ENCODE measurements around the gene DPCD.

Gene DPCD

GRCh38 chr10:101609481-101609880 is 21.4 kb downstream of the DPCD start:
- no peak for DNase-seq
- Histone ChIP-seq H3K27me3 (no peaks in the 10 kb centered on the region), H3K4me3 (ENCODE audit: low read depth, low read length) (no peak overlapping the region), H3K4me1 (no peaks in the 10 kb centered on the region), H3K36me3 (peaks cover 3% of the 10 kb centered on the region; the same call in 1 of the 2 replicates), H3K9me3 (no peaks in the 10 kb centered on the region)
- TF ChIP-seq, protein P1, sequence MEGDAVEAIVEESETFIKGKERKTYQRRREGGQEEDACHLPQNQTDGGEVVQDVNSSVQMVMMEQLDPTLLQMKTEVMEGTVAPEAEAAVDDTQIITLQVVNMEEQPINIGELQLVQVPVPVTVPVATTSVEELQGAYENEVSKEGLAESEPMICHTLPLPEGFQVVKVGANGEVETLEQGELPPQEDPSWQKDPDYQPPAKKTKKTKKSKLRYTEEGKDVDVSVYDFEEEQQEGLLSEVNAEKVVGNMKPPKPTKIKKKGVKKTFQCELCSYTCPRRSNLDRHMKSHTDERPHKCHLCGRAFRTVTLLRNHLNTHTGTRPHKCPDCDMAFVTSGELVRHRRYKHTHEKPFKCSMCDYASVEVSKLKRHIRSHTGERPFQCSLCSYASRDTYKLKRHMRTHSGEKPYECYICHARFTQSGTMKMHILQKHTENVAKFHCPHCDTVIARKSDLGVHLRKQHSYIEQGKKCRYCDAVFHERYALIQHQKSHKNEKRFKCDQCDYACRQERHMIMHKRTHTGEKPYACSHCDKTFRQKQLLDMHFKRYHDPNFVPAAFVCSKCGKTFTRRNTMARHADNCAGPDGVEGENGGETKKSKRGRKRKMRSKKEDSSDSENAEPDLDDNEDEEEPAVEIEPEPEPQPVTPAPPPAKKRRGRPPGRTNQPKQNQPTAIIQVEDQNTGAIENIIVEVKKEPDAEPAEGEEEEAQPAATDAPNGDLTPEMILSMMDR (IDR thresholded peaks at IDR 0.05; ENCODE audit: low read depth, low read length) = no peak

- H3K4me3 ChIP-seq (ENCODE audit: low read depth, low read length) = no peak overlapping the region
- no peaks in the 10 kb centered on the region for H3K9me3 ChIP-seq
- H3K4me1 ChIP-seq = 0 out of 2 replicates have a peak, but pooled peaks cover 1% of the 10 kb centered on the region
- no peak for DNase-seq
- peaks cover 3% of the 10 kb centered on the region; the same call in 1 of the 2 replicates for H3K36me3 ChIP-seq
- TF ChIP-seq, protein P1 (IDR thresholded peaks at IDR 0.05; ENCODE audit: low read depth, low read length) = no peak
- no peaks in the 10 kb centered on the region for H3K27me3 ChIP-seq
These were observed 23.2 kb downstream of the DPCD start for GRCh38 chr10:101611096-101611905.

DNA sequence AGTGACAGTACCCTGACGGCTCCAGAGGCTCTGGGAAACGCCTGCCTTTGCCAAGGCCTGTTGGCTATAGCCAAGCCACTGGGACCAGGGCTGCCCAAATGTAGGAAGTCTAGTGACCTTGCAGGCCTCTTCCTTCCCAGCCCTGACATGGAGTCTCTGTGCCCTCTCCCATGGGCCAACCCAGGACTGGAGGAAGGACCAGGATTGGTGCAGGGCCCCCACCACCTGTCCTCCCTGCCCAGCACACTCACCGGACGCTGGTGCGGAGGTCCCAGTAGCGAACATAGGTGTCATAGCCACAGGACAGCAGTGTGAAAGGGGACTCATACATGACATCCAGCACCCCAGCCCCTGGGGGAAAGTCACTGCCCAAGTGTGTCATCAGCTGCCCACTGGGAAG is 24.0 kb downstream of the DPCD start:
- peaks cover 5% of the 10 kb centered on the region; the same call in 1 of the 2 replicates for H3K4me1 ChIP-seq
- no peaks in the 10 kb centered on the region for H3K27me3 ChIP-seq
- TF ChIP-seq, protein P1 (IDR thresholded peaks at IDR 0.05; ENCODE audit: low read depth, low read length) = no peak
- peaks cover 3% of the 10 kb centered on the region; the same call in 1 of the 2 replicates for H3K36me3 ChIP-seq
- no peak overlapping the region for H3K4me3 ChIP-seq (ENCODE audit: low read depth, low read length)
- no peaks in the 10 kb centered on the region for H3K9me3 ChIP-seq
- DNase-seq = no peak

GRCh38 chr10:101612872-101613271 is 24.8 kb downstream of the DPCD start:
- Histone ChIP-seq H3K4me1 (peaks cover 11% of the 10 kb centered on the region; the same call in 1 of the 2 replicates), H3K27me3 (no peaks in the 10 kb centered on the region), H3K36me3 (peaks cover 3% of the 10 kb centered on the region; the same call in 1 of the 2 replicates), H3K9me3 (no peaks in the 10 kb centered on the region), H3K4me3 (ENCODE audit: low read depth, low read length) (no peak overlapping the region)
- TF ChIP-seq, protein P1 (IDR thresholded peaks at IDR 0.05; ENCODE audit: low read depth, low read length) = no peak
- no peak for DNase-seq

DNA sequence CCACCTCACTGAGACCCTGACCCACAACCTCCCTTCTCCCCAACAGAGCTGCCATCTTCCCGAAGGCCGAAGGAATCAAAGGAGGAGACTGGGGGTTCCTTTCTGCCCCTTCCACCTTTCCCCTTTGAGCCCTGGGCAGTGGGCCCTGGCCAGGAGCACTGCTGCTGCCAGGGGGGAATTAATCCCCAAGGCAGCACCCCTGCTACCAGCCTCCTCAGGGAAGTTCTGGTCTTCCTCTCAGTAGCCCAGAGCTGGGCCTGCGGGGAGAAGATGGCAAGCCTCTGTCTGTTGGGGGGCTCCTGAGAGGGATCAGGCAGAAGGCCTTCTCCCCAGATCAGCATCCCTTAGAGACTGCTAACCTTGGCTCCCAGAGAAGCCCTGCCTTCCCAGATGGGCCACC is 25.5 kb downstream of the DPCD start:
- no peak overlapping the region for H3K4me3 ChIP-seq (ENCODE audit: low read depth, low read length)
- peaks cover 3% of the 10 kb centered on the region; the same call in 1 of the 2 replicates for H3K36me3 ChIP-seq
- DNase-seq = no peak
- H3K27me3 ChIP-seq = no peaks in the 10 kb centered on the region
- peaks cover 16% of the 10 kb centered on the region; the same call in 1 of the 2 replicates for H3K4me1 ChIP-seq
- TF ChIP-seq, protein P1 (IDR thresholded peaks at IDR 0.05; ENCODE audit: low read depth, low read length) = no peak
- no peaks in the 10 kb centered on the region for H3K9me3 ChIP-seq
